ENCODE results near the gene SHANK3.
"Not testable (repeated sequence)": the region's sequence is repeated elsewhere in the genome, so short reads cannot be mapped to it uniquely, and the experiment has no call there.

The SHANK3 gene

DNA sequence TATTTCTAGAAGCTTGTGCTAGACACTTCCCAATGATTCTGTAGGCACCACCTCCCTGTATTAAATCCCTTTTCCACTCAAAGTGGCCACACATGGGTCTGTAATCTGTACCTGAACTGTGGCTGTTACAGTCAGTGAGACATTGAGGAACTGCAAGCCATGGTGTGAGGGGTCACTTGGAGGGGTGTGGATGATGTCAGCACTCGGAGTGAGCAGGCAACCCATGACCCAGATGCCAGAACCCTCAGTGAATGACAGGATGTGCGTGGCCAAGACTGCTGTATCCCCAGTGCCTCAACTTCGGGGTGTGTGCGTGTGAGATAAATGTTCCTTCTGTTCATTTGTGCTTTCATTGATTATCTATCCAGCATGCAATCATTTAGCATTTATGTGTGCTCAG is 14.7 kb upstream of the SHANK3 start:
- DNase-seq (ENCODE audit: low read depth): no peak
- TF ChIP-seq, protein P1, sequence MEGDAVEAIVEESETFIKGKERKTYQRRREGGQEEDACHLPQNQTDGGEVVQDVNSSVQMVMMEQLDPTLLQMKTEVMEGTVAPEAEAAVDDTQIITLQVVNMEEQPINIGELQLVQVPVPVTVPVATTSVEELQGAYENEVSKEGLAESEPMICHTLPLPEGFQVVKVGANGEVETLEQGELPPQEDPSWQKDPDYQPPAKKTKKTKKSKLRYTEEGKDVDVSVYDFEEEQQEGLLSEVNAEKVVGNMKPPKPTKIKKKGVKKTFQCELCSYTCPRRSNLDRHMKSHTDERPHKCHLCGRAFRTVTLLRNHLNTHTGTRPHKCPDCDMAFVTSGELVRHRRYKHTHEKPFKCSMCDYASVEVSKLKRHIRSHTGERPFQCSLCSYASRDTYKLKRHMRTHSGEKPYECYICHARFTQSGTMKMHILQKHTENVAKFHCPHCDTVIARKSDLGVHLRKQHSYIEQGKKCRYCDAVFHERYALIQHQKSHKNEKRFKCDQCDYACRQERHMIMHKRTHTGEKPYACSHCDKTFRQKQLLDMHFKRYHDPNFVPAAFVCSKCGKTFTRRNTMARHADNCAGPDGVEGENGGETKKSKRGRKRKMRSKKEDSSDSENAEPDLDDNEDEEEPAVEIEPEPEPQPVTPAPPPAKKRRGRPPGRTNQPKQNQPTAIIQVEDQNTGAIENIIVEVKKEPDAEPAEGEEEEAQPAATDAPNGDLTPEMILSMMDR (IDR thresholded peaks at IDR 0.05; ENCODE audit: low read depth, low read length, missing control alignments): no peak

DNA sequence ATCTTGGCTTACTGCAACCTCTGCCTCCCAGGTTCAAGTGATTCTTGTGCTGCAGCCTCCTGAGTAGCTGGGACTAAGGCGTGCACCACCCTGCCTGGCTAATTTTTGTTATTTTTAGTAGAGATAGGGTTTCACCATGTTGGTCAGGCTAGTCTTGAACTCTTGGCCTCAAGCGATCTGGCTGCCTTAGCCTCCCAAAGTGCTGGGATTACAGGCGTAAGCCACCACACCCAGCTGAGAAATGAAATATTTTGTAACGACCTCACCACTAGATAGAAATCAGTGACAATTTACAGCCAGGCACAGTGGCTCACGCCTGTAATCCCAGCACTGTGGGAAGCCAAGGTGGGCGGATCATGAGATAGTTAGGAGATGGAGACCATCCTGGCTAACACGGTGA is 12.9 kb upstream of the SHANK3 start:
- not testable (repeated sequence) for H3K4me3 ChIP-seq (ENCODE audit: low read depth, low read length); DNase-seq (ENCODE audit: low read depth)

More for the DNA sequence above, 14.7 kb upstream of the SHANK3 start:
- H3K4me3 ChIP-seq (ENCODE audit: low read depth, low read length): no peak overlapping the region

DNA sequence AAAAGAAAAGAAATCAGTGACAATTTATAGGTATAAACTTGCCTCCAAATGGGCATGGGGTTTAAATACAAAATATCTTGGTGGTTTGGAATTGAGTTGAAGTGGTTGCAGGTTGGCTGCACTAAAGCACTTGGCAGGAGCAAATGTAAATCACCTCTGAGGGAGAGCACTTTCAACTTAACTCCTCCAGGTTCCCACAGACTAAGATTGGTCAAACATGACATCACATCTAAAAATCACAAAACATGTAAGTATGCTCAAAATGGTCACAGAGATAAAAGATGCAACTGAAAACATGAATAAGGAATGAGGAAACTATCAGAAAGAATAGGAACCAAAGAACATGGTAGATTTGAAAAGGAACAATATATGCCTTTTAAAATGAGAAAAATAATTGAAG is 12.3 kb upstream of the SHANK3 start:
- no peak overlapping the region for H3K4me3 ChIP-seq (ENCODE audit: low read depth, low read length)
- TF ChIP-seq, protein P1 (IDR thresholded peaks at IDR 0.05; ENCODE audit: low read depth, low read length, missing control alignments): no peak
- no peak for DNase-seq (ENCODE audit: low read depth)

DNA sequence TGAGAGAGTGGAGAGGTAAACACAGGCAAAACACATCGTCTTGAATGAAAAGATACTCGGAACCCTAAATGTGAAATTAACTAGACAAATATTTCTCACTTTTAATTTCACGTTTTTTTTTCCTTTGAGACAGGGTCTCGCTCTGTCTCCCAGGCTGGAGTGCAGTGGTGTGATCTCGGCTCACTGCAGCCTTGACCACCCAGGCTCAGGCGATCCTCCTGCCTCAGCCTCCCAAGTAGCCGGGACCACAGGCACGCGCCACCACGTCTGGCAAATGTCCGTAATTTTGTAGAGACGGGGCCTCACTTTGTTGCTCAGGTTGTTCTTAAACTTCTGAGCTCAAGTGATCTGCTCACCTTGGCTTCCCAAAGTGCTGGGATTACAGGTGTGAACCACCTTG is 7.4 kb upstream of the SHANK3 start:
- H3K4me3 ChIP-seq (ENCODE audit: low read depth, low read length): no peak overlapping the region
- TF ChIP-seq, protein P1 (IDR thresholded peaks at IDR 0.05; ENCODE audit: low read depth, low read length, missing control alignments): no peak
- no peak for DNase-seq (ENCODE audit: low read depth)

DNA sequence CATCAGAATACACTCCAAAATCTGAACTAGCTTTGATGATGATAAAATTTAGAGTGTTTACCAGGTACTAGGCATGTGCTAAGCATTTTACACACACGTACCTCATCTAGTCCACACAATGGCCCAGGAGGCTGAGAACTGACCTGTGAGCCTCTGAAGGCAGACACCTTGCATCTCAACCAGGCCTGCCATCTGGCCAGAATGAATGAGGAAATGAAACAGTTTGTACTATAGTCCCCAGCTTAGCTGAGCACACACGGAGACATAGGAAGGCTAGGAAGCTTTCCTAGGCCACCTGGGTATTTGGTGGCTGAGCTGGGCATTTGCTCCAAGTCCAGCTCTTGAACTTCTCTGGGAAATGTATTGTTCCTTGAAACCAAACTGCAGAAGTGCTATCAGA is 6.9 kb upstream of the SHANK3 start:
- TF ChIP-seq, protein P1 (IDR thresholded peaks at IDR 0.05; ENCODE audit: low read depth, low read length, missing control alignments): no peak
- no peak for DNase-seq (ENCODE audit: low read depth)
- no peak overlapping the region for H3K4me3 ChIP-seq (ENCODE audit: low read depth, low read length)

DNA sequence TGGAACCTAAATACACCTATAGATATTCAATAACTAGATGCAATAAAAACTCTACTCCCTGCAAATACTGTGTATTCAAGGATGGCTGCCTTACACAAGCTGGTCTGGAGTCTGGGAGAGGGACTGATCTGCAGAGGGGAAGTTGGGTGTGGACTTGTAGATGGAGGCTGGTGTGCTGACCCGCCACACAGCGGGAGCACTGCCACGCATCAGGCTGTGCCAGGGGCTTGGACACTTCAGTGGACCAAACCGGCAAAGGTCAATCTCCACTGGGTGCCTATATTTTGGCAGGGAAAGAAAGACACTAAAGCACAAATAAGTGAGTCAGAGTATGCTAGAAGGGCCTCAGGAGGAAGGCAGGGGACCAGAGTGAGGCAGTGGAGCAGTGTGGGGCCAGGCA is 2.1 kb upstream of the SHANK3 start:
- DNase-seq (ENCODE audit: low read depth): no peak
- TF ChIP-seq, protein P1 (IDR thresholded peaks at IDR 0.05; ENCODE audit: low read depth, low read length, missing control alignments): no peak
- H3K4me3 ChIP-seq (ENCODE audit: low read depth, low read length): no peak overlapping the region

DNA sequence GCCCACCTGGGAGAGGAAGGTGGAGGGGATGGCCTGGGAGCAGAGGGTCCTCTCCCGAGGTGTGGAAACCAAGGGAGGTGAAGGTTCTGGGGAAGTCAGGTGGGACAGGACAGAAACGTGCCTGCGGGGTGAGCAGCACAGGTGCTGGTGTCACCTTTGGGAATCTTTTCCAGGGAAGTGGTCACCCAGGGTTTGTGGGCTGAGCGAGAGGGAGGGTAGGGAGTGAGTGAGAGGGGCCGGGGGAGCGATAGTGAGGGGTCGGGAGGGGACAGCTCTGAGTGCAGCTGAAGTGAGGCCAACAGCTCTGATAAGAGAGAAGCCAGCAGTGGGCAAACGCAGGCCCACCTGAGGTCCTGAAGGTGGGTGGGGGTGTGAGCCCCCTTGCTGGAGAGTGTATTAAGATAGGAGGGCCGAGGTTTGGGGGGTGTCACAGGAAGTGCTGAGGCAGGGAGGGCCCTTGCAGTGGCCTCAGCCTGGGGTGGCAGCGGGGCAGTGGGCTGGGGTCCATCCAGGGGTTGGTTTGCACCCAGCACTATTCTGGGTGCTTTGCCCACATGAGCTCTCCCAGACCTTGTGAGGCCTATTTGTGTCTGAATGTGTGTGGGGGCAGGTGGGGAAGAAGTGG is 1.6 kb upstream of the SHANK3 start:
- no peak for DNase-seq (ENCODE audit: low read depth)
- no peak overlapping the region for H3K4me3 ChIP-seq (ENCODE audit: low read depth, low read length)
- TF ChIP-seq, protein P1 (IDR thresholded peaks at IDR 0.05; ENCODE audit: low read depth, low read length, missing control alignments): no peak
